ENCODE data around the gene UBE2O.

DNA sequence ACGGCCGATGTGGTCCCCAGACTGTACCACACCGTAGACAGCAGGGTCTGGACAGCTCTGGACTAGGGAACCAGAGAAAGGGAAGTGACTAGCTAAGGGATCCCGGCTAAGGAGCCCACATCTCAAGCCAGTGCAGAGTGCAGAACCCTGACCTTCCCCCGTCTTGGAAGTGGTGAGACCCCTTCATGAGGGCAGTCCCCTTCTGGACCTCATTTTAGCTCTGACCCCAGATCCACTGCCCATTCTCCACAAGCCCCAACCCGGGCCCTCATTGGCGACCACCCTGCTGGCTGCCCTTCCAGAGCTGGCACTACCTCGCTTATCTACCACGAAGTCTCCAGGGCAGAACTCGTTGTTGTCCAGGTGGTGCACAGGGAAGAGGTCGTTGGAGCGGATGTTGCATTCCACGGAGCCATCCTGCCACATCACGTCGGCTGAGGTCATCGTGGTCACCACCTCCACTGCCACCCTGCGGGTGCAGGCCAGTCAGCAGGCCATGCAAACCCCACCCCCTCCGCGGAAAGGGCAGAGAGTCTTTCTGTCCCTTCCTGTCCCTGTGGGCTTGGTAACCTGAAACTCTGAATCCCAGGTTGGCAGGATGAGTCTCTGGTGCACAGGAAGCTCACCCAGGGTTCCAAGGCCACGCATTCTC lies 54.3 kb downstream of the UBE2O start:
- TF ChIP-seq, protein P1, sequence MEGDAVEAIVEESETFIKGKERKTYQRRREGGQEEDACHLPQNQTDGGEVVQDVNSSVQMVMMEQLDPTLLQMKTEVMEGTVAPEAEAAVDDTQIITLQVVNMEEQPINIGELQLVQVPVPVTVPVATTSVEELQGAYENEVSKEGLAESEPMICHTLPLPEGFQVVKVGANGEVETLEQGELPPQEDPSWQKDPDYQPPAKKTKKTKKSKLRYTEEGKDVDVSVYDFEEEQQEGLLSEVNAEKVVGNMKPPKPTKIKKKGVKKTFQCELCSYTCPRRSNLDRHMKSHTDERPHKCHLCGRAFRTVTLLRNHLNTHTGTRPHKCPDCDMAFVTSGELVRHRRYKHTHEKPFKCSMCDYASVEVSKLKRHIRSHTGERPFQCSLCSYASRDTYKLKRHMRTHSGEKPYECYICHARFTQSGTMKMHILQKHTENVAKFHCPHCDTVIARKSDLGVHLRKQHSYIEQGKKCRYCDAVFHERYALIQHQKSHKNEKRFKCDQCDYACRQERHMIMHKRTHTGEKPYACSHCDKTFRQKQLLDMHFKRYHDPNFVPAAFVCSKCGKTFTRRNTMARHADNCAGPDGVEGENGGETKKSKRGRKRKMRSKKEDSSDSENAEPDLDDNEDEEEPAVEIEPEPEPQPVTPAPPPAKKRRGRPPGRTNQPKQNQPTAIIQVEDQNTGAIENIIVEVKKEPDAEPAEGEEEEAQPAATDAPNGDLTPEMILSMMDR (IDR thresholded peaks at IDR 0.05), result no peak
- no peak for TF ChIP-seq POLR2A (IDR thresholded peaks at IDR 0.05)

All from lower leg skin (tissue), 3 donors.